Activated CD4-positive, alpha-beta T cell treated with anti-CD3 and anti-CD28 coated beads, Interleukin-2, amount 50 U/mL, for 4 hours (primary cell): ENCODE results near the gene GADD45G.

ENCODE experiments used
- DNase-seq, 2 experiments: peaks; one replicate each; pipeline ENCODE4 v3.0.0-alpha.2; 2020

The GADD45G gene, protein sequence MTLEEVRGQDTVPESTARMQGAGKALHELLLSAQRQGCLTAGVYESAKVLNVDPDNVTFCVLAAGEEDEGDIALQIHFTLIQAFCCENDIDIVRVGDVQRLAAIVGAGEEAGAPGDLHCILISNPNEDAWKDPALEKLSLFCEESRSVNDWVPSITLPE

DNA sequence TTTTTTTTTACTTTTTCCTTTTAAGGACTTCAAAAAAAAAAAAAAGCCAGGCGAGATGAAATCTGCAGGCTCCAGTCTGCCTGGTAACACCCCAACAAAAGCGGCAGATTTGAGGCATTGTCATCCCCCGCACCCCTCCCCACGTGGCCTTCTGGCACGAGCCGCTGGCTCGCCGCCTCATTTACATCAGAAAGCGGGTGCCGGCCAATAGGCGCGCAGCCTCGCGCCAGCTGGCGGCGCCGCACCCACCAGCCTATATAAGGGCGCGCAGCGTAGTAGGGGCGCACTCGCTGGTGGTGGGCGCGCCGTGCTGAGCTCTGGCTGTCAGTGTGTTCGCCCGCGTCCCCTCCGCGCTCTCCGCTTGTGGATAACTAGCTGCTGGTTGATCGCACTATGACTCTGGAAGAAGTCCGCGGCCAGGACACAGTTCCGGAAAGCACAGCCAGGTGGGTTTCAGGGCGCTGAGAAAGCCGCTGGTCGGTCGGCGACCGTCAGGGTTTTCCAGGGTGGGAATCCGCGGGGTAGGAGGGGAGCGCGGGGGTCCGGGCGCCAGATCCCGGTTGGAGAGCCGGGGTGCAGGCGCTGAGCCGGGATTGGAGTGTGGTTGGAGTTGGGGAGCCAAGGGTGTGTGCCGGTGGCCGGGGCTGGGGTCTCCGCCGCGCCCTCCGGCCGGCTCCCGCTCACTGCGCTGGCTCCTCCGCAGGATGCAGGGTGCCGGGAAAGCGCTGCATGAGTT, at the start of gene GADD45G:
Gene GADD45G (plus strand): TSS at position 284 of the 736 bp plus-strand sequence. CDS start 110 bp downstream, at position 394.
- peak; percentile 91 to 93 for DNase-seq

DNA sequence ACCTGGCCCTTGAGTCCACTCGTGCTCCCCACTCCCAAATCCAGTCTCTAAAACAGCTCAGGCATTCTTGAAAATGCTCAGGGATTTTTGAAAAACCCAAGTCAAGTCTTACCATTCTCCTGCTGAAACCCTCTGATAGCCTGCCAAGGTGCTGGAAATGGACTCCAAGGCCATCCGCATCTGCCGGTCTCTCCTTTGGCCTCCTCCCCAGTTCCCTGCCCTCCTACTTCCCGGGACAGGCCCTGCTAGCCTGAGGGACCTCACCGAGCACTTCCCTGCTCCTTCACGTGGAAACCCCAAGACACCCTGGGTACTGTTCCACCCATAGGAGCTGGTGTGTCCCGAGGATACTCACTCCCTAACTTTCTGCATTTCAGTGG, 49.8 kb upstream of the GADD45G start:
- DNase-seq = no peak

DNA sequence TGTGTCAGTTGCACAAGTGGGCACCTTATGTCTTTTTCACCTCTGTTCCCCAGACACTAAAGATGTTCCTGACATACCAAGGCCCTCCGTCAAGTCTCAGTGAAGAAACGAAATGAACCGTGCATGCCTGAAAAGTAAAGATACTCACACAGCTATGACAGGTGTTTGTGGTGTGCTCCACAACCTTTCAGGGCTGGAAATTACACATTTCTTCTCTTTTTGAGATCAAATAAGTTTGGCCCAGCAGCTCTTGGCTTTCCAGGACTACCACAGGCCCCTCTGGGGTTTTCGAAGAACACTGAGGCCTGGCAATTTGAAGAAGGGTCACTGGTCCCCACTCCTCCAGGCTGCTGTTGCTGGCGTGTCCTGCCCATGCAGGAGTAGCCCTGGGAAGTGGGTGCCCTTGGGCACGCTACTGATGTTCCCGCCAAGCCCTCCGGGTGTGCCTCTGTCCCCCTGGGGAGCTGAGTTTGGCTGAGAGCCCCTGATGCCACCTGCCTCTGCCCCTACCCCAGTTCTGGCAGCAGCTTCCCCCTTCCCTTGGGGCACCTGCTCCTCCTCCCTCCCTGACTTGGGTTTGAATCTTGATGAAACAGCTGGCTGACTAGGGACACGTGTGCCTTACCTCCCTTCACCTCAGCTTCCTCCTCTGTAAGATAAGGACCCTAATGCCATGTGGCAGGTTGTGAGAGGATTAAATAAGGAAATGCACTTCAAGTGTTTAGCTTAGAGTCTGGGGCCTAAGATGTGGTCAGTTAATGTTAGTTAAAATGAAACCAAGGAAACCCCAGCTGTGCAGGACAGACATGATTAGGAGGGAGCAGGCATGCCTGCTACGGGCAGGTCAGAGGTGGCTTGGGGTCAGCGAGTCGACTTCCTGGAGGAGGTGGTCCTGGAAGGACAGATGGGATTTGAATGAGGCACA, 49.1 kb upstream of the GADD45G start:
- no peak for DNase-seq

DNA sequence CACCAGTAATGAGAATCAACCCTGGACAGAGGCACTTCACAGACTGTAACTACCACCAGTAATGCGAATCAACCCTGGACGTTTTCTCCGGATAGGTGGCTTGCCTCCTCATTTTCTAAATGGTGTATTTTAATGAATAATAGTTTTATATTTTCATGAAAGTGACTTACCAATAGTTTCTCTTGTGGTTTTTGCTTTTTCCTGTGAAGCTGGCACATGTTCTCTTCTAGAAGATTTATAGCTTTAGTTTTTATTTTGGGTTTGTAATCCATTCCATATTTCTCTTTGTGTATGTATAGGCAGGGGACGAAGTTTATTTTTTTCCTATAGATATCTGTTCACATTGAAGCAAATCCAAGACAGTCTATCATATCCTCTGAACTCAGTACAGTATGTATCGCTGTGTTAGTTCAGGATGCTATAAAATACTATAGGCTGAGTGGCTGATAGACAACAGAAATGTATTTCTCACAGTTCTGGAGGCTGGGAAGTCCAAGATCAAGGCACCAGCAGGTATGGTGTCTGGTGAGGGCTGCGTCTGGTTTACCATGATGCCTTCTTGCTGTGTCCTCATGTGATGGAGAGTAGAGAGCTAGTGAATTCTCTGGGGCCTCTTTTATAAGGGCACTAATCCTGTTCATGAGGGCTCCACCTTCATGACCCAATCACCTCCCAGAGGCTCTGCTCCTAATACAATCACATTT, 46.5 kb upstream of the GADD45G start:
- no peak for DNase-seq

DNA sequence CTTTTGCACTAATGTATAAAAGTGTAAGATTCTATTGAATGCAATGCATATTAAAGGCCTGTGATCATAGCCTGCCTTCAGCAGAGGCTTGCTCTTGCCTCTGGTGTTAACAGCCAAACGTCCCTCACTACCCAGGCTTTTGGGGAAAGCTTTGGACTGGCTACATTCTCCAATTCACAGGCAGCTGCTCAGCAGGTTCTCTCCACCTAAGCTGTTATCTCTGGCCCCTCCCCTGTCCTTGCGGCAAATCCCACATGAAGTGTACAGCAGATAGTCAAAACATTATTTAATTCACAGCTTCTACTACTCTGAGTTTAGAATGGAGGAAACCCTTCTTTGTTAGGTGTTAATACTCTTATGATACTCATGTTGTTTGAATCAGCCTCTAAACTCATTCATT, 45.9 kb upstream of the GADD45G start:
- DNase-seq = no peak

DNA sequence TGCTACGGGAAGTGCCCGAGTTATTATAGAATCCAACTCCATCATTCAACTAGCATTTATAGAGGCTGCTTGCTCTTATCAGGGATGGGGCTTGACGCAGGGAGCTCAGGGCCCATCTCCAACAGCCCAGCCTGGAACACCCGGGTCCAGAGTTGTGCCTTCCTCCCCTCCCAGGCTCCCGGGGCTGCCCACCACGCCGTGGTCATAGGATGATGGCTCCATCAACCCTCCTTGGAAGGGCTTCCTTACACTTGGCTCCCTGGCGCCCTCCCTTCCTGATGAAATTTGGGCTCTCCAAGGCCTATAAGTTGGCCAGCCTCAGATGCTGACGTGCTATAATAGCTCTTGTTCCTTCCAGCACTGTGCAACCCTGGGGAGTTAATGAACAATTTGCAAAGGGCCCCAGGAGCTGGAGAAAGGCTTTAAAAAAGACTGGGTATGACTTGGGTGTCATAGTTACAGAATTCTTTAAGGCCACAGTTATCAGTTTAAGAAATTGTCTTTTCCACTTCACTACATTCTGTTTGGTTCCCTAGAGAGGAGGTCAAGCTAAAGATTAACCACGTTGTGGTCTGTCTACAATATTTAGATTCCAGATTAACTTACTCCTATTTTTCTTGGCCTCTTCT, 42.5 kb upstream of the GADD45G start:
- DNase-seq = no peak

DNA sequence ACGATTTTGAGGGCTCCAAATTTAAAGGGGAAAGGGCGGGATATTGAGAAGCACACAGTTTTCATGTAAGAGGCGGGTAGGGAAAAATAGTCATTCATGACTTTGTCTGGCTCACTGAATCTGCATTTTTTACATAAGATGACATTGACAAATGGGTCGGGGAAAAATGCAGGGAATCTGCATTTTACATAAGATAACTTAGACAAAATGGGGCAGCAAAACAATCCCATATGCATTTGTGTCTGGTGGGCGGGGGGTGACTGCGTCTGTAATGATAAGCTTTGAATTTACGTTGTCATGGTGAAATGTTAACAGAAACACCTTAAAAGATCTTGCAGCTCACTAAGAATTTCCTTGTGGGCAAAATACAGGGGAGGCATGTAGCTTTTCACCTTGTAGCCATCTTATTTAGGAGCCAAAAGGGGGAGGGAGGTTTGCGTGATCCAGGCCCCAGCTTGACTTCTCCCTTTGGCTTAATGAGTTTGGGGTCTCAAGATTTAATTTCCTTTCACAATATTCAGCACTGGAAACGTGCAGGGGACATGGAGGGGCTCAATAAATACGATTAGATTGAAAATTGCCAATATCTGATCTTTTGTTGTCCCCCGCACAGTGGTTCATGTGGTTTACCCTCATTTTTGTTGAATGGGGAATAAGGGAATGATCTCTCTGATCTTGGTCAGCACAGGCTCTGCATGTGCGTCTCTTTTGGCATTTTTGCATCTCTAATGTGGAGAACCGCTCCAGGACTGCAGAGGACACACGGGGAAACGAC, 41.1 kb upstream of the GADD45G start:
- no peak for DNase-seq

DNA sequence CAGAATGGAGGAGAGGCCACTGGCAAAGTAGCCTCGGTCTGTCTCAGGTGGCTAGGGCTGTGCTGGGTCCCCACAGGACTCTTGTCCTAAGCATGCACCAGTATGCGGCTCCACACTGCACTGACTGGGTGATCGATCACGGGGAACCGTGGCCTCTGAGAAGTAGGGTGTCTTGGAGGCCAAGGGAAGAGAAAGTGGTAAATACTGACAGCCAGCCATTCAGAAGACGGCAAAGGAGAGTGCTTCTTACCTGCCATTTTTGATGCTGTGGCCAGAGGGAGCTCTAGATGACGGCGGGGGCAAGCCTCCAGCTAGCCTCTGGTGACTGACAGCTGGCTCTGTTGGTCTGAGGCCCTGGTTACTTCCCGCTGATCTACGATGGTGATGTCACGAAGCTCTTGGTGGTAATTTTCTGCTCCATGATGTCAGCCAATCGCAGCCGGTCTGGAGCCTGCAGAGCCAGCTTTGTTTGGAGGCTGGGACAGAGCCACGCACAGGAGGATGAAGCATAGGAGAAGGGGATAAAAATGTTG, 40.4 kb upstream of the GADD45G start:
- no peak for DNase-seq

DNA sequence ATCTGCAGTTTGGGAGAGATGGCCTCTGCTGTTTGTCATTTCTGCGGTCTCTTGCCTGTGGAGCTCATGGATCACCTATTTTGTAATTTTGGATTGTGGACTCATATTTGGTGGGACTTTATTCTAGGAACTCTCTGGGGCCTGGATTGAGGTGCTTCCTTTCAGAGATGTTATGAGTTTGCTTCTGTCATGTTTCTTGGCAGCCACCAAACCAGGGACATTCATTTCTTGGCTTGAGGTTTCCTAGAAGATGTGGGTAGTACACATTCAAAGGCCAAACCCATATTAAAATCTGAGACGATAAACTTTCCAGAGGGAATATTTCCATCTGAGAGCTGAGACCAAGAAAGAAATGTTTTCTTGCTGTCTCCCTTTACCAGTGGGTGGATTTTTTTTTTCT, 37.2 kb upstream of the GADD45G start:
- no peak for DNase-seq

DNA sequence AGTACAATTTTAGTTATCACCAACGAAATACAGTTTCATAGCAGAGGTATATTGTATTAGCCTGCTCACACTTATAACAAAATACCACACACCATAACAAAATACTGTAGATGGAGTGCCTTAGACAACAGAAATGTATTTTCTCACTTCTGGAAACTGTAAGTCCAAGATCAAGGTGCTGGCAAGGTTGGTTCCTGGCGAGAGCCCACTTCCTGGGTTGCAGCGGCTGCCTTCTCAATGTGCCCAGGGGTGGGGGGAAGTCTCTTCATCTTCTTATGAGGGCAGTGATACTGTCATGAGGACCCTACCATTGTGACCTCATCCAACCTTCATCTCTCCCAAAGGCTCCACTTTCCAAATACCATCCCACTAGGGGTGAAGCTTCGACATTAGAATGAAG, 30.5 kb upstream of the GADD45G start:
- DNase-seq = no peak

DNA sequence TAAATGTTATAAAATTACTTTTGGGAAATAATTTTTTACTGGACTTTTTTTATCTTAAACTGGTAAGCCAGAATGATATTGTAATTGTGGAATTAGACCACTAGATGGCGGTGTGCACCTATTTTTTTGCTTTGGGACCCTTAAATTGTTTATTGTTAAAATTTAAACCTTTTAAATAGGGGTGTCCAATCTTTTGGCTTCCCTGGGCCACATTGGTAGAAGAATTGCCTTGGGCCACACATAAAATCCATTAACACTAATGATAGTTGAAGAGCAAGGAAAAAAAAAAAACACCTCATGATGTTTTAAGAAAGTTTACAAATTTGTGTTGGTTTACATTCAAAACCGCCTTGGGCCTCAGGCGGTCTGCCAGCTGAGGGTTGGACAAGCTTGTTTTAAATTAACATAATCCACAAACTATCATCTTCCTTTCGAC, 28.4 kb upstream of the GADD45G start:
- no peak for DNase-seq

DNA sequence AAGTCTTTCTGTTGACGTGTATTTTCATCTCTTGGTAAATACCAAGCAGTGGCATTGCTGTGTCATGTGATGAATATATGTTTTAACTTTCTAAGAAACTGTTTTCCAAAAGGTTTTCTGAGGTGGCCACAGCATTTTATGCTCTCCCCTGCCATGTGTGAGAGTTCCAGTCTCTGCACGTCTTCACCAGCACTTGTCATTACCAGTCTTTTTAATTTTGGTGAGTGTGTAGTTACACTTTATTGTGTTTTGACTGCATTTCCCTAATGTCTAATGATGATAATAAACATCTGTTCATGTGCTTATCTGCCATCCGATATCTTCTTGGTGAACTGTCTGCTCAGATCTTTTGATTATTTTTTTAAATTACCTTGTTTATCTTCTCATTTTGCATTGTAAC, 27.4 kb upstream of the GADD45G start:
- no peak for DNase-seq

DNA sequence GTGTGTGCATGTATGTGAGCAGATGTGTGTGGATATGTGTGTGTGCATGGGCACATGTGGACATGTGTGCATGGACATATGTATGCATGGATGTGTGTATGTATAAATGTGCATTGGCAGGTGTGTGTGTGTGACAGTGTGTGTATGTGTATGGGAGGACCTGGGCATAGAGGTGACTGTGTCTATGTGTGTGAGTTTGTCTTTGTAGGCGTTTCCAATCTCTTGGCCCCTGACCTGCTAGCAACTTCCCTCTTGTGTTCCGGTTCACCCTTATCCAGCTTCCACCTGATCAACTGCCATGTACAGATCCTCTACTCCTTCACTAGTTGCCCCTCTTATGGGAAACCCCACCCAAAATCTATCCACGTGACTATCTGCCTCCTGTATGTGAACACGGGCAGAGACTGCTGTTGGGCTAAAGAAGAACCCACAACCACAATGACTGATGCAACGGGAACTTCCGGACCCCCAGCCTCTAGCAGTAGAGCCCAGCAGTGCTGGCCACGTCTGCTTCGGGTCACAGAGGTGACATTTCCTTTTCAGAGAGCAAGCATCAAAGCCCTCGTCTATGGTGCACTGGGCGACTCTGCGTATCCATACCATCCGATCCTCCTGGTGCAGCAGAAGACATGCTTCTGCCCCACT, 24.9 kb upstream of the GADD45G start:
- DNase-seq = no peak

DNA sequence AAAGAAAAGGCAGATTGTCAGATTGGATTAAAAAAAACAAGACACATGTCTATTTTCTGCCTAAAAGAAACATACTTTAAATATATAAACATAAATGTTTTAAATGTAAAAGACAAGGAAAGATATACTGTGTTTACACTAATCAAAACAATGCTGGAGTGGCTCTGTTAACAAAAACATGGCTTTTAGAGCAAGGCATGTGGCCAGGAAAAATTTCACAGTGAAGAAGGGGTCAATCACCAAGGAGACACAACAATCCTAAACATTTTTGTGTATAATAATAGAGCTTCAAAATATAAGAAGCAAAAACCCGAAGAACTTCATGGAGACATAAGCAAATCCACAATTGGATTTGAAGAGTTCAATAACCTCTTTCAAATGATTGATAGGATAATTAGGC, 18.5 kb upstream of the GADD45G start:
- DNase-seq = no peak

DNA sequence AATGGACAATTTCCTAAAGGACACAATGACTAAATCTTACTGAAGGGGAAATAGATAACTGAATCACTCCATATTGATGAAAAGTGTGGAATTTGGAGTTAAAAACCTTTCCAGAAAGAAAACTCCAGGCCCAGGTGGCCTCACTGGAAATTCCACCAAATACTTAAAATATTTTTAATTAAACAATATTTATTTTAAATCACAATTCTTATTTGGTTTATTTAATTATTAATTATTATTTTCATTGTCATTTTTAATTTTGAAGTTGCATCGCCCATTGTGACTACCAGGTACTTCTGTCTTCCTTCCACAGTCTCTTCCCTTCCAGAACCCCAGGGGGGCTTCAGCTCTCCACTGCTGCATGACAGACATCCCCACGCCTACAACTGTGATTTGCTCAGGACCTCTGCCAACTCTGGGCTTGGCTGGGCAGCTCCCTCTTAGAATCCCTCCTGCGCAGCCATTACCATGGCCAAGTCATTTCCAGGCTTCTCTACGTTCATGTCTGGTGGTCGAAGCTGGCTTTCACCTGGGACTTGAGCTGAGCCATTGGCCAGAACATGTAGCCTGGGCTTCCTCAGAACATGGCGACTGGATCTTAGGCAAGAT, 16.4 kb upstream of the GADD45G start:
- no peak for DNase-seq

DNA sequence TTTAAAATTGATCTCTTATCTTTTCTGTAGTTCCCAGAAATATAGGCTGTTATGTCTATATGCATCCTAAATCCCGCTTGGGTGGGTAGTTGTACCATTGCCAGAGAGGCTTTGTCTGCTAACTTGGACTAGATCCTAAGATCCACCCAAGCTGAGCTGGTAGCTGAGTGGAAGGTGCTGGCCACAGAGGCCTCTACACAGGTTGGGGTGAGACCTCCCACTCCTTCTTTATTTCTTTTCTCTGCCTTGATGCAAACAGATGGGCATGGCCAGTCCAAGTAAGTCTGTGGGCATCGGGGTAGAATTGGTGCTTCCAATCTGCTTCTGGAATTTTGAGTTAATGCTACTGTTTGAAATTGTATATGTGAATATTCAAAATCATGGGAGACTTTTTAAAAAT, 14.4 kb upstream of the GADD45G start:
- DNase-seq = no peak

DNA sequence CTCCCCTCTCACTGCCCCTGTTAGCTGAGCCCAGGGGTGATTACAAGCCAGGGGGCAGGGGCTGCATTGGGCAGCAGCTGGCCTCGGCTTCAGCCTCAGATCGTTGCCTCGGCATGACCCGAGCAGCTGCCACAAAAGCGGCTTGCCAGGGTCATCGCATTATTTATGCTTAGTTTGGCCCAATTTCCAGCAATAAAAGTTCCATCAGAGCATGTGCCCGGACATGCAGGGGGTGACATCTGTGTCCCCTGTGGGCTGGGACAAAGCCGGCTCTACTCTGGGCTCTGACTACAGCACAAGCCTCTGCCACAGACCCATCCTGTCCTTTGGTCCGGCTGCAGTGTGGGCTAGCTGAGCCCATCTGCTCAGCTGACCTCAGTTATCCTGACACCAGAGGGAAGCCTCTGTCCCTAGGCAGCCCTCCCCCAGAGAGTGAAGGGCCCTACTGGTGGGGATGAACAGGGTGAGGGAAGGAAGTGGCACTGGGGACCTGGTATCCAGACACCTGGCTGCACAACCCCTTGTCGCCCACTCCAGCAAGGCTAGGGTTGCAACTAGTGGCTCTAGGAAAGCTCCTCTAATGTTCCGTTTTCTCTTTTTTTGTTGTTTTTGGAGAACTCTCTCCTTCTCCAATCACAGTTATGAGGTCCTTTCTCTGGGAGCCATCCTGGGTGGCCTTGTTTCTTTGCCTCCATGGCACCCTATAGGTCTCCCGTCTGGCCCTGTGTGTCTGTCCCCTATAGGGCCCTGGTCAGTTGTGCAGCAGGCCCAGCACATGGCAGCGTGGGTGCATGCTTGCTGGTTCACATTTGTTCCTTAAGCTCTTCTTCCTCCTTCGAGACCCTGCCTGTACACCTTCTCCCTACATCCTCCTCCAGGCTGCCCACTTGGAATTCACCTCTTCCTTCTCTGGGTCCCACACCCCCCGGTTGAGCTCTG, 13.3 kb upstream of the GADD45G start:
- DNase-seq = no peak

DNA sequence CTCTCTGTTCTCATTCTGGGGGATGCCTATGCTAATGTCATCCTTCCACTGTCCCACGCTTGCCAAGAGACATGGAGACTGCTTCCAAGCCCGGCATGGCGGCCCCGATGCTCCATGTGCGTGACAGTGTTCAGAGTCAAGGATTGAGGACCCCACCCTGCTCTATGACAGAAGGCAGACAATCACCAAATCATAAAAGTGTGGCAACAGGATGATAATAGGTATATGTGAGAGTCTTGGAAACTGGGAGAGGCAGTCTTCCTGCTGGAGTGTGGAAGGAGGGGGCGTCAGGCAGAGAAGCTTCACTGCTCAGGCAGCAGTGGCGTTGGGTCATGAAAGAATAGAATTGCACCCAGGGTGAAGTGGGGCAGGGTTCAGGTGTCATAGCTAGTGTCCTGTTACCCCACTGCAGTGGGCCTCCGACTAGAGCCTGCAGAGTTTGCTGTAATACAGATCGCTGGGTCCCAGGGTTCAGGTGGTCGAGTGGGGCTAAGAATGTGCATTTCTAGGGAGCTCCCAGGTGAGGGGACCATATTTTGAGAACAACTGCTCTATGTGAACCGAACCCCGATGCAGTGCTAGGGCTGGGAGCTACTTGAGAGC, 12.5 kb upstream of the GADD45G start:
- DNase-seq = no peak
